ENCODE measurements around the gene MTRF1. TPM values are rescaled to one million over a fixed set of nuclear protein-coding genes. Genes with fewer than 3 reads are reported as not detected.

The MTRF1 gene
- total RNA-seq, 2 experiments from 2014 or later: 24.9 to 31.3 TPM

- TF ChIP-seq, protein P1, sequence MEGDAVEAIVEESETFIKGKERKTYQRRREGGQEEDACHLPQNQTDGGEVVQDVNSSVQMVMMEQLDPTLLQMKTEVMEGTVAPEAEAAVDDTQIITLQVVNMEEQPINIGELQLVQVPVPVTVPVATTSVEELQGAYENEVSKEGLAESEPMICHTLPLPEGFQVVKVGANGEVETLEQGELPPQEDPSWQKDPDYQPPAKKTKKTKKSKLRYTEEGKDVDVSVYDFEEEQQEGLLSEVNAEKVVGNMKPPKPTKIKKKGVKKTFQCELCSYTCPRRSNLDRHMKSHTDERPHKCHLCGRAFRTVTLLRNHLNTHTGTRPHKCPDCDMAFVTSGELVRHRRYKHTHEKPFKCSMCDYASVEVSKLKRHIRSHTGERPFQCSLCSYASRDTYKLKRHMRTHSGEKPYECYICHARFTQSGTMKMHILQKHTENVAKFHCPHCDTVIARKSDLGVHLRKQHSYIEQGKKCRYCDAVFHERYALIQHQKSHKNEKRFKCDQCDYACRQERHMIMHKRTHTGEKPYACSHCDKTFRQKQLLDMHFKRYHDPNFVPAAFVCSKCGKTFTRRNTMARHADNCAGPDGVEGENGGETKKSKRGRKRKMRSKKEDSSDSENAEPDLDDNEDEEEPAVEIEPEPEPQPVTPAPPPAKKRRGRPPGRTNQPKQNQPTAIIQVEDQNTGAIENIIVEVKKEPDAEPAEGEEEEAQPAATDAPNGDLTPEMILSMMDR (conservative IDR thresholded peaks at IDR 0.05; ENCODE audit: low read length): no peak
- TF ChIP-seq EZH2phosphoT487 (IDR thresholded peaks at IDR 0.05; ENCODE audit: borderline replicate concordance, low read depth, low read length): no peak
- ChIA-PET POLR2A (interaction anchor here (0.6 kb wide), 1 partner anchor 9 kb away, joined by 3 read pairs; no protein-coding TSS in a partner anchor), CTCF (ENCODE audit: unreplicated experiment) (no interaction called here)
- no peaks in the 10 kb centered on the region for H3K36me3 ChIP-seq (ENCODE audit: insufficient read depth, low read length)
- no peaks in the 10 kb centered on the region for H3K9me3 ChIP-seq (ENCODE audit: low read length)
- BruUV-seq (replicated peaks): no TSS peak
- no peak for DNase-seq (ENCODE audit: low spot score)
- H3K4me1 ChIP-seq (ENCODE audit: insufficient read depth, low read length, poor library complexity, severe bottlenecking): no peaks in the 10 kb centered on the region
- no peaks in the 10 kb centered on the region for H3K9me2 ChIP-seq (ENCODE audit: insufficient read depth, low read length)
- H2AFZ ChIP-seq (ENCODE audit: low read length): no peak overlapping the region
- H4K20me1 ChIP-seq (ENCODE audit: insufficient read depth, low read length): no peaks in the 10 kb centered on the region
- no peaks in the 10 kb centered on the region for H3K79me2 ChIP-seq (ENCODE audit: insufficient read depth, low read depth, low read length)
- intact Hi-C loops (cut with micrococcal nuclease; ENCODE audit: unreplicated experiment): no loop called here
- H3K4me3 ChIP-seq (ENCODE audit: low read depth, low read length, poor library complexity, severe bottlenecking): no peak overlapping the region
- H3K4me2 ChIP-seq (ENCODE audit: low read length): no peak overlapping the region
- H3K27ac ChIP-seq (ENCODE audit: low read depth, low read length, poor library complexity, severe bottlenecking): no peak overlapping the region
Observed at GRCh38 chr13:41291246-41291645, 27.9 kb upstream of the MTRF1 start.

DNA sequence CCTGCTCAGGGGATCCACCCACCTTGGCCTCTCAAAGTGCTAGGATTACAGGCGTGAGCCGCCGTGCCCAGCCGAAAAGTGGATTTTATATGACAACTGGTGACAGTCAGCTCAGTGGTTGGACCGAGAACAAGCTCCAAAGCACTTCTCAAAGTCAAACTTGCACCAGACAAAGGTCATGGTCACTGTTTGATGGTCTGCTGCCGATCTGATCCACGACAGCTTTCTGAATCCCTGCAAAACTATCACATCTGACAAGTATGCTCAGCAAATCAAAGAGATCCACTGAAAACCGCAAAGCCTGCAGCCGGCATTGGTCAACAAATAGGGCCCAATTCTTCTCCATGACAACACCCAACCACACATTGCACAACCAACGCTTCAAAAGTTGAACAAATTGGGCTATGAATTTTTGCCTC, 26.1 kb upstream of the MTRF1 start:
- POLR2A ChIA-PET: no interaction called here
- H4K20me1 ChIP-seq (ENCODE audit: insufficient read depth, low read length): no peaks in the 10 kb centered on the region
- H3K9me3 ChIP-seq (ENCODE audit: low read length): no peaks in the 10 kb centered on the region
- H3K79me2 ChIP-seq (ENCODE audit: insufficient read depth, low read depth, low read length): no peaks in the 10 kb centered on the region
- H3K9me2 ChIP-seq (ENCODE audit: insufficient read depth, low read length): no peaks in the 10 kb centered on the region
- TF ChIP-seq EZH2phosphoT487 (IDR thresholded peaks at IDR 0.05; ENCODE audit: borderline replicate concordance, low read depth, low read length): no peak
- TF ChIP-seq, protein P1 (conservative IDR thresholded peaks at IDR 0.05; ENCODE audit: low read length): no peak
- CTCF ChIA-PET (ENCODE audit: unreplicated experiment): no interaction called here
- H3K4me2 ChIP-seq (ENCODE audit: low read length): no peak overlapping the region
- no TSS peak for BruUV-seq (replicated peaks)
- H3K4me3 ChIP-seq (ENCODE audit: low read depth, low read length, poor library complexity, severe bottlenecking): no peak overlapping the region
- no peaks in the 10 kb centered on the region for H3K4me1 ChIP-seq (ENCODE audit: insufficient read depth, low read length, poor library complexity, severe bottlenecking)
- DNase-seq (ENCODE audit: low spot score): no peak
- intact Hi-C loops (cut with micrococcal nuclease; ENCODE audit: unreplicated experiment): no loop called here
- H3K36me3 ChIP-seq (ENCODE audit: insufficient read depth, low read length): no peaks in the 10 kb centered on the region
- no peak overlapping the region for H3K27ac ChIP-seq (ENCODE audit: low read depth, low read length, poor library complexity, severe bottlenecking)
- no peak overlapping the region for H2AFZ ChIP-seq (ENCODE audit: low read length)

DNA sequence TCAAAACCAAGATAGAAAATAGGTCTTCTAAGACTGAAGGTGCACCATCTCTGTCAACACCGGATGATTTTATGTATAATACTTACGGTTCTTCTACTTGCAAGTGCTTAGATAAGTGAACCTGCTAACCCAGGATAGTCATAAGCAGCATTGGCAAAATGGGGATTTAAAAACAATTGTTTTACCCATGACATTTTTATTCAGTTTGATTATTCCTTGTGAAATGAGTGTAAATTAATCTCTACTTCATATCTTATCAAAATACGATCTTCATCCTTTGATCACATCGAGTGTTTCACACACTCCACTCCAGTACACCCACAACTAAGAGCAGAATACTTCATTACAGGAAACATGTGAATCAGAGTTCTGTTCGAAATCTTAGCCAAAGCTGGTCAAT, 23.0 kb upstream of the MTRF1 start:
- H3K9me3 ChIP-seq (ENCODE audit: low read length): no peaks in the 10 kb centered on the region
- POLR2A ChIA-PET: no interaction called here
- no peak overlapping the region for H3K4me2 ChIP-seq (ENCODE audit: low read length)
- no peak for DNase-seq (ENCODE audit: low spot score)
- H3K4me1 ChIP-seq (ENCODE audit: insufficient read depth, low read length, poor library complexity, severe bottlenecking): peaks cover 5% of the 10 kb centered on the region
- CTCF ChIA-PET (ENCODE audit: unreplicated experiment): no interaction called here
- TF ChIP-seq, protein P1 (conservative IDR thresholded peaks at IDR 0.05; ENCODE audit: low read length): no peak
- TF ChIP-seq EZH2phosphoT487 (IDR thresholded peaks at IDR 0.05; ENCODE audit: borderline replicate concordance, low read depth, low read length): no peak
- H2AFZ ChIP-seq (ENCODE audit: low read length): no peak overlapping the region
- BruUV-seq (replicated peaks): no TSS peak
- no peaks in the 10 kb centered on the region for H4K20me1 ChIP-seq (ENCODE audit: insufficient read depth, low read length)
- H3K79me2 ChIP-seq (ENCODE audit: insufficient read depth, low read depth, low read length): no peaks in the 10 kb centered on the region
- no peak overlapping the region for H3K4me3 ChIP-seq (ENCODE audit: low read depth, low read length, poor library complexity, severe bottlenecking)
- H3K36me3 ChIP-seq (ENCODE audit: insufficient read depth, low read length): no peaks in the 10 kb centered on the region
- H3K27ac ChIP-seq (ENCODE audit: low read depth, low read length, poor library complexity, severe bottlenecking): no peak overlapping the region
- no peaks in the 10 kb centered on the region for H3K9me2 ChIP-seq (ENCODE audit: insufficient read depth, low read length)
- intact Hi-C loops (cut with micrococcal nuclease; ENCODE audit: unreplicated experiment): no loop called here
